Lower leg skin (tissue), 4 donors: ENCODE data around the gene SVIL. TPM values are rescaled to one million over a fixed set of nuclear protein-coding genes. Genes with fewer than 3 reads are reported as not detected.

Experiments
- DNase-seq, 2 donors: peaks; one replicate each; pipeline ENCODE4 v3.0.0-alpha.2; 2019; ENCODE audit warnings: low spot score in 2 of 2
- H3K4me3 ChIP-seq: fragments of 200-600 bp; sonication (generic); 2 replicates; pipeline ENCODE4 v1.5.1; 2017; ENCODE audit warnings: mild to moderate bottlenecking, low read depth; ENCODE audit not compliant: poor library complexity, severe bottlenecking
- CTCF ChIP-seq, 3 donors: fragments of 450-650 bp; IDR thresholded peaks; one replicate each; pipeline ENCODE4 v1.5.1; 2016; ENCODE audit warnings: antibody characterized with exemption in 3 of 3, mild to moderate bottlenecking in 3 of 3, moderate library complexity in 2 of 3
- POLR2A ChIP-seq, 2 donors: fragments of 450-650 bp; IDR thresholded peaks; one replicate each; pipeline ENCODE4 v1.6.1; 2016 to 2017; ENCODE audit warnings: antibody characterized with exemption in 2 of 2, mild to moderate bottlenecking in 1 of 2, moderate library complexity in 1 of 2
- WGBS, 2 donors: methylation state at CpG; one replicate each; pipeline ENCODE4 v1.1.5; 2018; 5-methylcytosine and 5-hydroxymethylcytosine counted together
- intact Hi-C: fragments of 100-400 bp; cut with DNase I; formaldehyde crosslinking; loops from one replicate; pipeline ENCODE4 v1.15.0; 2023; ENCODE audit warnings: low total_unique reads
- total RNA-seq, 4 donors: library from RNA; depleted of rRNA; stranded (reverse); fragments of >200 nt; gene quantifications; one replicate each; pipeline ENCODE4 v1.1.0, GENCODE V29; 2016

The SVIL gene
- total RNA-seq, 4 donors from 2014 or later: 49.0 to 91.0 (median 74.4) TPM

- intact Hi-C loops: no loop called here
- TF ChIP-seq POLR2A (IDR thresholded peaks at IDR 0.05) (no peak), CTCF (IDR thresholded peaks at IDR 0.05) (no peak)
- H3K4me3 ChIP-seq: no peak overlapping the region
- peak in 1 of 2 donors; percentile 61 for DNase-seq
- WGBS, 2 donors: 76 to 78% methylated on average over 7 of the region's 7 CpGs
Measured at GRCh38 chr10:29535778-29536453, 98.9 kb downstream of the SVIL start.

GRCh38 chr10:29535012-29535777 lies 99.6 kb downstream of the SVIL start:
- no peak overlapping the region for H3K4me3 ChIP-seq
- peak in 1 of 2 donors; percentile 81 for DNase-seq
- TF ChIP-seq CTCF (IDR thresholded peaks at IDR 0.05): no peak
- TF ChIP-seq POLR2A (IDR thresholded peaks at IDR 0.05): no peak
- WGBS, 2 donors: 46 to 58% methylated on average over 11 of the region's 11 CpGs
- intact Hi-C loops: no loop called here

- intact Hi-C loops: no loop called here
- no peak for DNase-seq
- WGBS, 2 donors: 85 to 87% methylated on average over 2 of the region's 2 CpGs
- TF ChIP-seq POLR2A (IDR thresholded peaks at IDR 0.05) (no peak), CTCF (IDR thresholded peaks at IDR 0.05) (no peak)
- no peak overlapping the region for H3K4me3 ChIP-seq
Measured at GRCh38 chr10:29534590-29534989, 100.2 kb downstream of the SVIL start.

- WGBS, 2 donors: 72 to 73% methylated on average over 7 of the region's 7 CpGs
- no peak overlapping the region for H3K4me3 ChIP-seq
- peak in 1 of 2 donors; percentile 66 for DNase-seq
- intact Hi-C loops: no loop called here
- no peak for TF ChIP-seq POLR2A (IDR thresholded peaks at IDR 0.05)
- no peak for TF ChIP-seq CTCF (IDR thresholded peaks at IDR 0.05)
Measured at GRCh38 chr10:29533696-29534285, 101.0 kb downstream of the SVIL start.

- TF ChIP-seq CTCF (IDR thresholded peaks at IDR 0.05): no peak
- TF ChIP-seq POLR2A (IDR thresholded peaks at IDR 0.05): no peak
- H3K4me3 ChIP-seq: no peak overlapping the region
- WGBS, 2 donors: 89 to 94% methylated on average over 14 of the region's 14 CpGs
- intact Hi-C loops: no loop called here
- peak in 1 of 2 donors; percentile 65 for DNase-seq
Measured at GRCh38 chr10:29533046-29533445, 101.7 kb downstream of the SVIL start.
